DOHH2 (cell line): ENCODE results near the gene SRP14.

Source experiments
- H3F3A ChIP-seq: fragments of 200-600 bp; sonication (generic), shearing (Covaris generic); 2 replicates; pipeline ENCODE4 v1.6.0; 2016; ENCODE audit warnings: antibody characterized with exemption, mild to moderate bottlenecking; ENCODE audit not compliant: control insufficient read depth, insufficient read depth
- H3K27ac ChIP-seq: fragments of 200-600 bp; sonication (generic); 2 replicates; pipeline ENCODE4 v1.5.1; 2014; ENCODE audit warnings: low read depth, mild to moderate bottlenecking, low read length, moderate library complexity
- H3K27me3 ChIP-seq: fragments of 200-600 bp; sonication (generic); 2 replicates; pipeline ENCODE4 v1.6.1; 2014; ENCODE audit warnings: mild to moderate bottlenecking, low read length, mixed read lengths; ENCODE audit not compliant: control insufficient read depth
- H3K36me3 ChIP-seq: fragments of 200-600 bp; sonication (generic); 2 replicates; pipeline ENCODE4 v1.6.1; 2014; ENCODE audit warnings: mild to moderate bottlenecking, low read length, moderate library complexity, mixed read lengths; ENCODE audit not compliant: control insufficient read depth
- H3K4me1 ChIP-seq: fragments of 200-600 bp; sonication (generic); 2 replicates; pipeline ENCODE4 v1.6.1; 2014; ENCODE audit warnings: mild to moderate bottlenecking, low read length, mixed read lengths; ENCODE audit not compliant: control insufficient read depth
- H3K4me2 ChIP-seq: fragments of 200-600 bp; sonication (generic); 2 replicates; pipeline ENCODE4 v1.6.0; 2014; ENCODE audit warnings: mild to moderate bottlenecking, low read length, moderate library complexity
- H3K4me3 ChIP-seq: fragments of 200-600 bp; sonication (generic); 2 replicates; pipeline ENCODE4 v1.5.1; 2014; ENCODE audit warnings: mild to moderate bottlenecking, low read length, mixed read lengths
- H3K79me2 ChIP-seq: fragments of 200-600 bp; sonication (generic); 2 replicates; pipeline ENCODE4 v1.6.1; 2014; ENCODE audit warnings: mild to moderate bottlenecking, low read length, mixed read lengths; ENCODE audit not compliant: control insufficient read depth
- H3K9me2 ChIP-seq: fragments of 200-600 bp; sonication (generic); replicated peaks from 2 replicates; pipeline ENCODE4 v1.6.1; 2014; ENCODE audit warnings: mild to moderate bottlenecking, low read length, mixed read lengths; ENCODE audit not compliant: control insufficient read depth
- H3K9me3 ChIP-seq: fragments of 200-600 bp; sonication (generic); 2 replicates; pipeline ENCODE4 v1.6.1; 2014; ENCODE audit warnings: antibody characterized with exemption, low read length, mixed read lengths; ENCODE audit not compliant: control insufficient read depth, insufficient read depth
- H4K20me1 ChIP-seq: fragments of 200-600 bp; sonication (generic); 2 replicates; pipeline ENCODE4 v1.6.0; 2014; ENCODE audit warnings: low read depth, mild to moderate bottlenecking, antibody characterized with exemption, low read length, moderate library complexity; ENCODE audit not compliant: control insufficient read depth, insufficient read depth
- CTCF ChIP-seq: fragments of 200-600 bp; sonication (generic); IDR thresholded peaks from one replicate; pipeline ENCODE4 v1.5.1; 2014; ENCODE audit warnings: antibody characterized with exemption, mild to moderate bottlenecking, low read depth, low read length; ENCODE audit not compliant: poor library complexity, severe bottlenecking
- EZH2phosphoT487 ChIP-seq: fragments of 200-600 bp; sonication (generic); IDR thresholded peaks from 2 replicates; pipeline ENCODE4 v1.6.1; 2017; ENCODE audit warnings: borderline replicate concordance, mild to moderate bottlenecking, antibody characterized with exemption, low read length, moderate library complexity, mixed read lengths

The SRP14 gene

GRCh38 chr15:40002295-40002694, 36.7 kb downstream of the SRP14 start:
- no peaks in the 10 kb centered on the region for H3K27me3 ChIP-seq
- H3K9me2 ChIP-seq, result no peaks in the 10 kb centered on the region
- no peaks in the 10 kb centered on the region for H3K79me2 ChIP-seq
- H3K4me2 ChIP-seq, result no peak overlapping the region
- H3F3A ChIP-seq, result peaks cover 3% of the 10 kb centered on the region; the same call in 1 of the 2 replicates
- H3K4me3 ChIP-seq, result no peak overlapping the region
- no peaks in the 10 kb centered on the region for H3K9me3 ChIP-seq
- peaks cover 47% of the 10 kb centered on the region for H3K4me1 ChIP-seq
- H3K27ac ChIP-seq, result no peak overlapping the region
- TF ChIP-seq CTCF (no peak), EZH2phosphoT487 (no peak)
- H3K36me3 ChIP-seq, result peaks cover 32% of the 10 kb centered on the region
- H4K20me1 ChIP-seq, result no peaks in the 10 kb centered on the region

- Histone ChIP-seq H3K4me2 (peak overlapping the region; percentile 60), H3K27ac (peak overlapping the region; percentile 69), H3F3A (peaks cover 3% of the 10 kb centered on the region; the same call in 1 of the 2 replicates), H3K36me3 (peaks cover 32% of the 10 kb centered on the region), H3K27me3 (no peaks in the 10 kb centered on the region), H3K9me3 (no peaks in the 10 kb centered on the region), H3K9me2 (no peaks in the 10 kb centered on the region), H3K4me3 (peak overlapping the region; percentile 45; the same call in 1 of the 2 replicates), H3K4me1 (peaks cover 53% of the 10 kb centered on the region), H3K79me2 (no peaks in the 10 kb centered on the region), H4K20me1 (no peaks in the 10 kb centered on the region)
- TF ChIP-seq EZH2phosphoT487 (no peak), CTCF (no peak)
Measured at GRCh38 chr15:39999538-40000200, 39.3 kb downstream of the SRP14 start.

GRCh38 chr15:39998511-39999077, 40.4 kb downstream of the SRP14 start:
- no peaks in the 10 kb centered on the region for H3K79me2 ChIP-seq
- H3K27ac ChIP-seq, result peak overlapping the region; percentile 69
- peak overlapping the region; percentile 60 for H3K4me2 ChIP-seq
- H3K4me1 ChIP-seq, result peaks cover 53% of the 10 kb centered on the region
- no peaks in the 10 kb centered on the region for H3K9me3 ChIP-seq
- no peaks in the 10 kb centered on the region for H3K9me2 ChIP-seq
- no peak for TF ChIP-seq CTCF
- TF ChIP-seq EZH2phosphoT487, result no peak
- H4K20me1 ChIP-seq, result no peaks in the 10 kb centered on the region
- H3K4me3 ChIP-seq, result peak overlapping the region; percentile 45
- no peaks in the 10 kb centered on the region for H3K27me3 ChIP-seq
- H3F3A ChIP-seq, result peaks cover 3% of the 10 kb centered on the region; the same call in 1 of the 2 replicates
- peaks cover 30% of the 10 kb centered on the region for H3K36me3 ChIP-seq
